Peyer's patch (tissue), 4 donors: ENCODE measurements around the gene OR56B1.

Source experiments
- CTCF ChIP-seq, 6 experiments: fragments of 450-650 bp in 4 of 6; fragments of 200-600 bp in 2 of 6; sonication (generic) in 1 of 6; IDR thresholded peaks; one replicate each; pipeline ENCODE4 v1.5.1; 2017 to 2019; ENCODE audit warnings: antibody characterized with exemption in 6 of 6, mild to moderate bottlenecking in 3 of 6, moderate library complexity in 1 of 6
- POLR2A ChIP-seq, 2 donors: fragments of 450-650 bp; IDR thresholded peaks; one replicate each; pipeline ENCODE4 v1.5.1; 2017; ENCODE audit warnings: antibody characterized with exemption in 2 of 2, mild to moderate bottlenecking in 2 of 2, moderate library complexity in 2 of 2

- TF ChIP-seq CTCF (IDR thresholded peaks at IDR 0.05) (no peak), POLR2A (IDR thresholded peaks at IDR 0.05) (no peak)
Measured at GRCh38 chr11:5738431-5738830, 2.2 kb downstream of the OR56B1 start.
